Fibroblast of lung (primary cell): Measurements from ENCODE around the gene CYSTM1.

Experiments used
- CTCF ChIP-seq, 2 donors: IDR thresholded peaks in 1 of 2; conservative IDR thresholded peaks in 1 of 2; 1 replicate in 1 of 2; 2 replicates in 1 of 2; pipeline ENCODE4 v1.5.1; 2011 to 2012; ENCODE audit warnings: low read length in 2 of 2, control low read depth in 1 of 2, inconsistent platforms in 1 of 2, low read depth in 1 of 2, mild to moderate bottlenecking in 1 of 2
- EZH2 ChIP-seq: IDR thresholded peaks from 2 replicates; pipeline ENCODE4 v1.5.1; 2012; ENCODE audit warnings: low read length, control low read depth, mild to moderate bottlenecking; ENCODE audit errors: missing control alignments

GRCh38 chr5:140185409-140185808 is 10.4 kb downstream of the CYSTM1 start:
- no peak for TF ChIP-seq CTCF (conservative IDR thresholded peaks at IDR 0.05 in 1 of 2, IDR thresholded peaks at IDR 0.05 in 1 of 2; ENCODE audit: low read depth in 1 of 2, low read length in 2 of 2)
- TF ChIP-seq EZH2, result no peak
